PC-9 (cell line): ENCODE measurements around the gene ADPRM. TPM values are rescaled to one million over a fixed set of nuclear protein-coding genes. Genes with fewer than 3 reads are reported as not detected.

Experiments
- total RNA-seq: library from RNA; stranded (reverse); gene quantifications from 2 replicates; pipeline ENCODE4 v1.2.3, GENCODE V29; 2021

Gene ADPRM
- total RNA-seq, 1 experiment from 2014 or later = 6.4 TPM

Other genes with a start within 250 kb of the ADPRM start
- not detected in 2 replicates for gene MYH4, start 228.0 kb upstream of the ADPRM start, total RNA-seq
- not detected in 2 replicates for gene MYH1, start 179.1 kb upstream of the ADPRM start, total RNA-seq
- gene MYH2, start 147.9 kb upstream of the ADPRM start, total RNA-seq = not detected in 2 replicates
- gene MYH3, start 40.3 kb upstream of the ADPRM start, total RNA-seq = 0.07 and 1.1 TPM in 2 replicates
- 39.6 and 59.6 TPM in 2 replicates for gene SCO1, start 61 bp upstream of the ADPRM start, total RNA-seq
- gene TMEM220, start 32.4 kb downstream of the ADPRM start, total RNA-seq = not detected in 2 replicates
- not detected in 2 replicates for gene TMEM238L, start 106.5 kb downstream of the ADPRM start, total RNA-seq
- gene PIRT, start 140.5 kb downstream of the ADPRM start, total RNA-seq = not detected in 2 replicates